ENCODE results near the gene ANKRD24. TPM values are rescaled to one million over a fixed set of nuclear protein-coding genes. Genes with fewer than 3 reads are reported as not detected.
A peak's percentile ranks its signal among the peaks of the same experiment; 100 is the strongest.

Gene ANKRD24
- total and polyA plus RNA-seq, 4 donors = 0.28 to 2.5 (median 1.4) TPM

GRCh38 chr19:4178990-4179389, 3.5 kb upstream of the ANKRD24 start (continued):
- no peak for TF ChIP-seq ZBTB33 (IDR thresholded peaks at IDR 0.05)
- no peak for TF ChIP-seq NR2F2 (IDR thresholded peaks at IDR 0.05)

GRCh38 chr19:4181053-4181508, 1.4 kb upstream of the ANKRD24 start:
- H3K36me3 ChIP-seq (ENCODE audit: control insufficient read depth in 4 of 4, insufficient read depth in 3 of 4, low read depth in 1 of 4, low read length in 3 of 4) = peaks cover 0 to 2% (median under 1%) of the 10 kb centered on the region in 4 donors
- peaks cover 13 to 34% (median 21%) of the 10 kb centered on the region in 4 donors for H3K4me1 ChIP-seq (ENCODE audit: control insufficient read depth in 4 of 4, insufficient read depth in 4 of 4, low read length in 3 of 4)
- TF ChIP-seq HNF4G (IDR thresholded peaks at IDR 0.05) (no peak), FOXA1 (IDR thresholded peaks at IDR 0.05) (no peak), HNF4A (conservative IDR thresholded peaks at IDR 0.05) (no peak), CTCF (IDR thresholded peaks at IDR 0.05; ENCODE audit: low read depth, low read length, missing input control) (no peak), REST (IDR thresholded peaks at IDR 0.05) (no peak), GABPA (IDR thresholded peaks at IDR 0.05 in 1 of 2, conservative IDR thresholded peaks at IDR 0.05 in 1 of 2) (no peak), YY1 (IDR thresholded peaks at IDR 0.05) (no peak), MAX (IDR thresholded peaks at IDR 0.05) (no peak), TAF1 (conservative IDR thresholded peaks at IDR 0.05) (no peak), RXRA (IDR thresholded peaks at IDR 0.05) (no peak), NR2F2 (IDR thresholded peaks at IDR 0.05) (no peak), FOXA2 (IDR thresholded peaks at IDR 0.05) (no peak), EGR1 (IDR thresholded peaks at IDR 0.05; ENCODE audit: low read depth in 2 of 2) (no peak), JUND (IDR thresholded peaks at IDR 0.05) (no peak), ZBTB33 (IDR thresholded peaks at IDR 0.05) (no peak), ATF3 (IDR thresholded peaks at IDR 0.05) (no peak), SP1 (IDR thresholded peaks at IDR 0.05) (no peak)
- WGBS = 73% methylated on average over 2 of the region's 2 CpGs
- H3K27me3 ChIP-seq (ENCODE audit: control insufficient read depth in 4 of 4, insufficient read depth in 4 of 4, low read length in 3 of 4) = no peaks in the 10 kb centered on the region
- no peak overlapping the region for H3K9ac ChIP-seq (ENCODE audit: low read depth in 1 of 2, low read length in 2 of 2)
- peak; percentile 58 for DNase-seq (ENCODE audit: low spot score)
- no peak overlapping the region for H3K4me3 ChIP-seq (ENCODE audit: low read depth in 1 of 3, low read length in 3 of 3)
- H3K27ac ChIP-seq (ENCODE audit: low read depth in 1 of 2, low read length in 2 of 2) = no peak overlapping the region
- no peaks in the 10 kb centered on the region for H3K9me3 ChIP-seq (ENCODE audit: control insufficient read depth in 4 of 4, low read length in 3 of 4)

Data from liver (tissue), 9 donors.